ENCODE data around the gene BRIP1. TPM values are rescaled to one million over a fixed set of nuclear protein-coding genes. Genes with fewer than 3 reads are reported as not detected.
"Not testable (repeated sequence)": the region's sequence is repeated elsewhere in the genome, so short reads cannot be mapped to it uniquely, and the experiment has no call there.

BRIP1 gene
- total and polyA plus RNA-seq, 3 donors from 2014 or later = 7.5 to 10.6 (median 10.5) TPM

DNA sequence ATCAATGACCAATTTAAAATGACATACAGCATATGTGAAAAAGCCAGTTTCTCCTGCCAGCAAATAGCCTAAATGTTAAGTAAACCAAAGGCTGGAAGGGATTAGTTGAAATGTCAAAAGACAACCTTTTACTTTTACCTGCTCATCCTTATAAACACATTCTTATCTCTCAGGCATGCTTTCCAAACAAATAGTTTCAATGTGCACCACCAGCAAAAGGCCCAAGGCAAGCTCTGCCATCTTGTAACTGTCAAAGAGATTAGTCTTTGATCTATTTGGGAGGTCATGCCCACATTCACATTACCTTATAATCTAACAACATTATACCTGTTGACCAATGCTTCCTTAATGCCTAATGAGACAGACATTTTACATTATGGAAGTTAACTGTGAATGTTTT lies 140.1 kb downstream of the BRIP1 start:
- H3K4me1 ChIP-seq = no peaks in the 10 kb centered on the region
- H3K4me3 ChIP-seq = no peak overlapping the region
- DNase-seq = no peak
- H3K27me3 ChIP-seq = no peaks in the 10 kb centered on the region
- no peak overlapping the region for H3K27ac ChIP-seq
- intact Hi-C loops (cut with DNase I; ENCODE audit: low total_unique reads) = no loop called here
- no peaks in the 10 kb centered on the region for H3K36me3 ChIP-seq (ENCODE audit: low read depth, missing control alignments)
- no peak for TF ChIP-seq POLR2A (IDR thresholded peaks at IDR 0.05)
- TF ChIP-seq, protein P1, sequence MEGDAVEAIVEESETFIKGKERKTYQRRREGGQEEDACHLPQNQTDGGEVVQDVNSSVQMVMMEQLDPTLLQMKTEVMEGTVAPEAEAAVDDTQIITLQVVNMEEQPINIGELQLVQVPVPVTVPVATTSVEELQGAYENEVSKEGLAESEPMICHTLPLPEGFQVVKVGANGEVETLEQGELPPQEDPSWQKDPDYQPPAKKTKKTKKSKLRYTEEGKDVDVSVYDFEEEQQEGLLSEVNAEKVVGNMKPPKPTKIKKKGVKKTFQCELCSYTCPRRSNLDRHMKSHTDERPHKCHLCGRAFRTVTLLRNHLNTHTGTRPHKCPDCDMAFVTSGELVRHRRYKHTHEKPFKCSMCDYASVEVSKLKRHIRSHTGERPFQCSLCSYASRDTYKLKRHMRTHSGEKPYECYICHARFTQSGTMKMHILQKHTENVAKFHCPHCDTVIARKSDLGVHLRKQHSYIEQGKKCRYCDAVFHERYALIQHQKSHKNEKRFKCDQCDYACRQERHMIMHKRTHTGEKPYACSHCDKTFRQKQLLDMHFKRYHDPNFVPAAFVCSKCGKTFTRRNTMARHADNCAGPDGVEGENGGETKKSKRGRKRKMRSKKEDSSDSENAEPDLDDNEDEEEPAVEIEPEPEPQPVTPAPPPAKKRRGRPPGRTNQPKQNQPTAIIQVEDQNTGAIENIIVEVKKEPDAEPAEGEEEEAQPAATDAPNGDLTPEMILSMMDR (IDR thresholded peaks at IDR 0.05) = no peak
- H3K9me3 ChIP-seq = no peaks in the 10 kb centered on the region

DNA sequence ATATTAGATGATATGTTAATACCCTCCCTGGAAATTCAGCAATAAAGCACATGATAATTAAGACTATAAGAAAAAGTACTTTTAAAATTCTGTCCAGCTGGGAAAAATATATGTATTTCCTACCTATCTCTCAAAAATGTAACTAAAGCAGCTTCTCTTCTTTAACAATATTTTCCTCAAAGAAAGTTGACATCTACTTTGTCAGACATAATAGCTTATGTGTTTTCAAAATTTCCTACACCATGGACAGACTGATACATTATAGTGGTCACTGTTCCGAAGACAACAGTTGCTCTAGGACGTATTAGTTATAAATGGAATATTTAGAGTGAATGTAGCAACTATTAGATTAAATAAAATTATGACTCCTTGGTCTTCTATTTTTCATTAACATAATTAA lies 140.9 kb downstream of the BRIP1 start:
- WGBS, 2 donors = 87 to 92% methylated on average over 2 of the region's 2 CpGs
- Histone ChIP-seq H3K27me3 (no peaks in the 10 kb centered on the region), H3K4me3 (no peak overlapping the region), H3K4me1 (no peaks in the 10 kb centered on the region), H3K9me3 (no peaks in the 10 kb centered on the region), H3K27ac (no peak overlapping the region), H3K36me3 (ENCODE audit: low read depth, missing control alignments) (no peaks in the 10 kb centered on the region)
- DNase-seq = no peak
- intact Hi-C loops (cut with DNase I; ENCODE audit: low total_unique reads) = no loop called here
- TF ChIP-seq, protein P1 (IDR thresholded peaks at IDR 0.05) = no peak
- no peak for TF ChIP-seq POLR2A (IDR thresholded peaks at IDR 0.05)

DNA sequence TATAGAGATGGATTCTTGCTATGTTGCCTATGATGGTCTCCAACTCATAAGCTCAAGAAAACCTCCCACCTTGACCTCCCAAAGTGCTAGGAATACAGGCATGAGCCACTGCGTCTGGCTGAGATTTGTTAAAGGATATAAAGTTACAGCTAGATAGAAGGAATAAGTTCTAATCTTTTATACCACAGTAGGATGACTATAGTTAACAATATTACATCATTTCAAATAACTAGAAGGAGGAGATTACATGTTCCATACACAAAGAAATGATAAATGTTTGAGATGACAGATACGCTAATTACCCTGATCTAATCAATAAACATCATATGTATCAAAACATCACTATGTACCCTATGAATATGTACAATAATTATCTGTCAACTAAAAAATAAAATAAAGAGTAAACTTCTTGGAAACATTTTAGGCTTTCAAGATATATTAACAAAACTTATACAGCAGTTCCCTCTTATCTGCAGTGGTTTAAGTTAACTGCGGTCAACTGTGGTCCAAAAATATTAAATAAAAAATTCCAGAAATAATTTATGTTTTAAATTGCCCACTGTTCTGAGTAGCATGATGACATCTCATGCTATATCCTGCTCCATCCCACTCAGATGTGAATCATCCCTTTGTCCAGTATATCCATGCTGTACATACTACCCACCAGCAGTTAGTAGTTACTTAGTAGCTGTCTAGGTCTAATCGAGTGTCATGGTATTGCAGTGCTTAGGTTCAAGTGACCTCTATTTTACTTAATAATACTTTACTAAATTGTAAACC lies 143.1 kb downstream of the BRIP1 start:
- no peak overlapping the region for H3K4me3 ChIP-seq
- H3K4me1 ChIP-seq = no peaks in the 10 kb centered on the region
- intact Hi-C loops (cut with DNase I; ENCODE audit: low total_unique reads) = no loop called here
- H3K27me3 ChIP-seq = no peaks in the 10 kb centered on the region
- TF ChIP-seq, protein P1 (IDR thresholded peaks at IDR 0.05) = no peak
- no peak for TF ChIP-seq POLR2A (IDR thresholded peaks at IDR 0.05)
- no peaks in the 10 kb centered on the region for H3K9me3 ChIP-seq
- DNase-seq = no peak
- no peaks in the 10 kb centered on the region for H3K36me3 ChIP-seq (ENCODE audit: low read depth, missing control alignments)
- 89 to 97% methylated on average over 4 of the region's 4 CpGs for WGBS, 2 donors
- no peak overlapping the region for H3K27ac ChIP-seq

DNA sequence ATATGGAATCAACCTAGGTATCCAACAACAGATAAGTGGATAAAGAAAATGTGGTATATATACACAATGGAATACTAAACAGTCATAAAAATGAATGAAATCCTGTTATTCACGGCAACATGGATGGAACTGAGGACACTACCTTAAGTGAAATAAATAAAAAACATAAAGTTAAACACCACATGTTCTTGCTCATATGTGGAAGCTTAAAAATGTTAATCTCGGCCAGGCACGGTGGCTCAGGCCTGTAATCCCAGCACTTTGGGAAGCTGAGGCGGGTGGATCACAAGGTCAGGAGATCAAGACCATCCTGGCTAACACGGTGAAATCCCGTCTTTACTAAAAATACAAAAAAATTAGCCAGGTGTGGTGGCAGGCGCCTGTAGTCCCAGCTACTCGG lies 144.1 kb downstream of the BRIP1 start:
- not testable (repeated sequence) for H3K27ac ChIP-seq

DNA sequence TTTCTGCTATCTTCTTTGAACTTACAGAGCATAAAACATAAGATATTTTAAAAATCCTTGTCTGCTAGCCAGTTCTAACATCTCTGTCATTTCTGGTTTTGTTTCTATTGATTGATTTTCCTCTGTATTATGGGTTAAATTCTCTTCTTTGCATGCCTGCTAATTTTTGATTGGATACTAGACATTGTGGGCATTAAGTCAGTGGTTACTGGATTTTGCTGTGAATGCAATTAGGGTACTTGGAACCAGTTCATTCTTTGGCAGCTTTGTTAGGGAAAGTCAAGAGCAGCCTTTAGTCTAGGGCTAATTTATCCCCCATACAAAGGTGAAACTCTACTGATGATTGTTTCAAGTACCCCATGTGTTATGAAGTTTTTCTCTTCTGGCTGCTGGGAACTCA lies 145.3 kb downstream of the BRIP1 start:
- H3K36me3 ChIP-seq (ENCODE audit: low read depth, missing control alignments) = no peaks in the 10 kb centered on the region
- no peak for DNase-seq
- H3K27ac ChIP-seq = no peak overlapping the region
- no peak overlapping the region for H3K4me3 ChIP-seq
- no peaks in the 10 kb centered on the region for H3K27me3 ChIP-seq
- TF ChIP-seq, protein P1 (IDR thresholded peaks at IDR 0.05) = no peak
- no peak for TF ChIP-seq POLR2A (IDR thresholded peaks at IDR 0.05)
- intact Hi-C loops (cut with DNase I; ENCODE audit: low total_unique reads) = no loop called here
- no peaks in the 10 kb centered on the region for H3K9me3 ChIP-seq
- no peaks in the 10 kb centered on the region for H3K4me1 ChIP-seq

More for the DNA sequence above, 144.1 kb downstream of the BRIP1 start:
- DNase-seq; H3K4me3 ChIP-seq; H3K4me1 ChIP-seq; intact Hi-C loops (cut with DNase I; ENCODE audit: low total_unique reads); H3K27me3 ChIP-seq; H3K36me3 ChIP-seq (ENCODE audit: low read depth, missing control alignments); H3K9me3 ChIP-seq: not testable (repeated sequence)
- WGBS, 2 donors = 93 to 96% methylated on average over 8 of the region's 8 CpGs

All from testis (tissue), 3 donors.